ENCODE measurements around the gene DCLK2. TPM values are rescaled to one million over a fixed set of nuclear protein-coding genes. Genes with fewer than 3 reads are reported as not detected.

Gene DCLK2
- total RNA-seq, 1 experiment from 2014 or later: 1.2 TPM

DNA sequence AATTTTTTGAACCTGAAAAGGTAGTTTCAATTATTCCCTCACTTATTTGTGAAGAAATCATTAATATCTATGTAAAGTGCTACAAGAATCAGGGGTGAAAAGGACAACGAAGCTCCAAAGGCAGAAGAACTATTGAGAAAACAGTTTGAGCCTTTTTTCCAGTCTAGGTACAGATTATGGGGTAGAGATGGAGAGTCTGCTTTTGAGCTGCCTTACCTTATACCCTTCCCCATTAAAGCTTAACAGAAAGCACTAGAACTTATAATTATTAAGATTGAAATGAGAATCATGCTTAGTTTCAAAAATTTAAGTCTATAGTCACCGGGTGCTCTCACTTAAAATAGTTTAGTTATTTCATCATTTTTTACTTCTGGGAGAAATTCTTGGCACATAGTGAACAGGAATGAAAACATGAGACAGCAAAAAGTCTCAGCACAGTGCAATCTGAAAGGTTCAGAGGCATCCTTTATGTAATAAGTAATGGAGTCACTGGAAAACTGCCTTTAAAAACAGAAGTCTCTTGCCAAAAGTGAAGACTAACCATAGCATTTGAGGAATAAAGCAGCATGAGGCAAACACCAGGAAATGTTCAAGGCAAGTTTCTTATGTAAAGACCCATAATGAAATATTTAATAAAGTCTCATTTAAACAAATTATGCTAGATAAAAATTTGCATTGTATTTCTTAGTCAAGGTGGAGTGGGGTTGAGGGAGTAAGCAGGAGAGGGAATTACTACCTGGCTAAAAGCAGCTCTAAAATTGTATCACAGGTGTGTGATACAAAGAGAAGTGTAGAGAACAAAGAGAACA lies 5.1 kb upstream of the DCLK2 start:
- POLR2A ChIA-PET (ENCODE audit: unreplicated experiment): no interaction called here
- Histone ChIP-seq H3K79me2 (ENCODE audit: low read length) (no peaks in the 10 kb centered on the region), H3K27me3 (ENCODE audit: low read length) (no peaks in the 10 kb centered on the region), H3K27ac (ENCODE audit: low read length) (no peak overlapping the region), H4K20me1 (ENCODE audit: low read length) (no peaks in the 10 kb centered on the region), H3K9me3 (ENCODE audit: low read length) (no peaks in the 10 kb centered on the region), H3K36me3 (ENCODE audit: low read depth, low read length) (no peaks in the 10 kb centered on the region), H2AFZ (ENCODE audit: low read length) (no peak overlapping the region), H3F3A (ENCODE audit: low read length, unreplicated experiment) (no peaks in the 10 kb centered on the region), H3K9me2 (replicated peaks; ENCODE audit: low read length) (no peaks in the 10 kb centered on the region), H3K9ac (ENCODE audit: low read length) (no peak overlapping the region), H3K4me1 (ENCODE audit: insufficient read depth, low read length) (peaks cover 4% of the 10 kb centered on the region; the same call in 1 of the 2 replicates), H3K4me3 (ENCODE audit: low read length) (no peak overlapping the region), H3K4me2 (ENCODE audit: low read length) (no peak overlapping the region)
- CTCF ChIA-PET: no interaction called here
- no peak for TF ChIP-seq EZH2 (IDR thresholded peaks at IDR 0.05; ENCODE audit: low read length, unreplicated experiment)
- TF ChIP-seq, protein P1, sequence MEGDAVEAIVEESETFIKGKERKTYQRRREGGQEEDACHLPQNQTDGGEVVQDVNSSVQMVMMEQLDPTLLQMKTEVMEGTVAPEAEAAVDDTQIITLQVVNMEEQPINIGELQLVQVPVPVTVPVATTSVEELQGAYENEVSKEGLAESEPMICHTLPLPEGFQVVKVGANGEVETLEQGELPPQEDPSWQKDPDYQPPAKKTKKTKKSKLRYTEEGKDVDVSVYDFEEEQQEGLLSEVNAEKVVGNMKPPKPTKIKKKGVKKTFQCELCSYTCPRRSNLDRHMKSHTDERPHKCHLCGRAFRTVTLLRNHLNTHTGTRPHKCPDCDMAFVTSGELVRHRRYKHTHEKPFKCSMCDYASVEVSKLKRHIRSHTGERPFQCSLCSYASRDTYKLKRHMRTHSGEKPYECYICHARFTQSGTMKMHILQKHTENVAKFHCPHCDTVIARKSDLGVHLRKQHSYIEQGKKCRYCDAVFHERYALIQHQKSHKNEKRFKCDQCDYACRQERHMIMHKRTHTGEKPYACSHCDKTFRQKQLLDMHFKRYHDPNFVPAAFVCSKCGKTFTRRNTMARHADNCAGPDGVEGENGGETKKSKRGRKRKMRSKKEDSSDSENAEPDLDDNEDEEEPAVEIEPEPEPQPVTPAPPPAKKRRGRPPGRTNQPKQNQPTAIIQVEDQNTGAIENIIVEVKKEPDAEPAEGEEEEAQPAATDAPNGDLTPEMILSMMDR (conservative IDR thresholded peaks at IDR 0.05; ENCODE audit: low read depth, low read length): no peak
- no peak for TF ChIP-seq EZH2phosphoT487 (IDR thresholded peaks at IDR 0.05; ENCODE audit: borderline replicate concordance, low read length)
- no peak for ATAC-seq
- intact Hi-C loops (cut with micrococcal nuclease): no loop called here
- no peak for DNase-seq
- no TSS peak for BruUV-seq (replicated peaks)

DNA sequence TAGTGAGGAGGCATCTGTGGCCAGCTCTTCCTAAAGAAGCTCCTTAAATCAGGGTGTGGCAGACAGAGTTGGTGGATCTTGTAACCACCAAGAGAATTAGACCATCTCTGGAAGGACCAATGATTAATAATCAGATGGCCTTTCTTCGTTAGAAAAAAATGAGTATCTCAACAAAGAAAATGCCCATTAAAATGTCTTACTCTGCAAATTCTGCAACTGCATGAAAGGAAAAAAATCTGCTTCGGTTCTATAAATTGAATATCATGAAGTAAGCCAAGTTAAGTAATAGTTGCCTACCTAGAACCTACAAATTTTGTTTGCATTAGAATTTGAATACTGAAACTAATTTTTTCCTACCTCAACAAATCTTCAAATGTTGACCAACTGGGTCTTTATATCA lies 4.2 kb upstream of the DCLK2 start:
- DNase-seq: no peak
- ATAC-seq: no peak
- no peak overlapping the region for H2AFZ ChIP-seq (ENCODE audit: low read length)
- ChIA-PET CTCF (no interaction called here), POLR2A (ENCODE audit: unreplicated experiment) (no interaction called here)
- no peak overlapping the region for H3K9ac ChIP-seq (ENCODE audit: low read length)
- intact Hi-C loops (cut with micrococcal nuclease): no loop called here
- no TSS peak for BruUV-seq (replicated peaks)
- TF ChIP-seq EZH2phosphoT487 (IDR thresholded peaks at IDR 0.05; ENCODE audit: borderline replicate concordance, low read length) (no peak), EZH2 (IDR thresholded peaks at IDR 0.05; ENCODE audit: low read length, unreplicated experiment) (no peak)
- TF ChIP-seq, protein P1 (conservative IDR thresholded peaks at IDR 0.05; ENCODE audit: low read depth, low read length): no peak
- no peaks in the 10 kb centered on the region for H3K9me2 ChIP-seq (replicated peaks; ENCODE audit: low read length)
- H3K79me2 ChIP-seq (ENCODE audit: low read length): no peaks in the 10 kb centered on the region
- H3K27me3 ChIP-seq (ENCODE audit: low read length): no peaks in the 10 kb centered on the region
- no peak overlapping the region for H3K27ac ChIP-seq (ENCODE audit: low read length)
- H3K36me3 ChIP-seq (ENCODE audit: low read depth, low read length): no peaks in the 10 kb centered on the region
- no peak overlapping the region for H3K4me2 ChIP-seq (ENCODE audit: low read length)
- no peaks in the 10 kb centered on the region for H3F3A ChIP-seq (ENCODE audit: low read length, unreplicated experiment)
- no peaks in the 10 kb centered on the region for H3K9me3 ChIP-seq (ENCODE audit: low read length)
- H3K4me1 ChIP-seq (ENCODE audit: insufficient read depth, low read length): peaks cover 4% of the 10 kb centered on the region; the same call in 1 of the 2 replicates
- no peaks in the 10 kb centered on the region for H4K20me1 ChIP-seq (ENCODE audit: low read length)
- no peak overlapping the region for H3K4me3 ChIP-seq (ENCODE audit: low read length)

DNA sequence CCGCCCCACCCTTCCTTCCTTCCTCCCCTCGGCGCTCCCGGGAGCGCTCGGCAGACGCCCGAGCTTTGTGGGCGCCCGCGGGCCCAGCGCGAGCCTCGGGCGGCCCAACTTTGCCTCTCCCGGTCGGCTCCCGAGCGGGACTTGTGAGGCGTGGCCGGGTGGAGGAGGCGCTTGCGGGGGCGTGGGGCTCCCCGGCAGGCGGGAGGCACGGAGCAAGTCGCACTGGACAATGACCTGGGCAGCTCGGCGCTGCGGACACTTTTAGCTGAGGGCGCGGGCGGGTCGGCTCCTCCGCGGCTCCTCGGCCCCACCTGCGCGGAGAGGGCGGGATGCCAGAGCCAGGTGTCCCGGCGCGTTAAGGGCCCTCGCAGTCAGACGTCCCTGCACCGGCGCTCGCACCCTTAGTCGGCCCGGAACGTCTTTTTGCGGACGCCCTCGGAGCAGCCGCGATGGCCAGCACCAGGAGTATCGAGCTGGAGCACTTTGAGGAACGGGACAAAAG lies 385 bp downstream of the DCLK2 start:
- DNase-seq (peak; percentile 17), ATAC-seq (peak; percentile 68)
- peaks cover 4% of the 10 kb centered on the region; the same call in 1 of the 2 replicates for H3K4me1 ChIP-seq (ENCODE audit: insufficient read depth, low read length)
- peak overlapping the region; percentile 97 for H3K4me2 ChIP-seq (ENCODE audit: low read length)
- H3K4me3 ChIP-seq (ENCODE audit: low read length): peak overlapping the region; percentile 75
- TF ChIP-seq EZH2phosphoT487 (IDR thresholded peaks at IDR 0.05; ENCODE audit: borderline replicate concordance, low read length) (no peak), EZH2 (IDR thresholded peaks at IDR 0.05; ENCODE audit: low read length, unreplicated experiment) (no peak)
- TF ChIP-seq, protein P1 (conservative IDR thresholded peaks at IDR 0.05; ENCODE audit: low read depth, low read length): no peak
- no peaks in the 10 kb centered on the region for H3K79me2 ChIP-seq (ENCODE audit: low read length)
- no peaks in the 10 kb centered on the region for H3K27me3 ChIP-seq (ENCODE audit: low read length)
- no peaks in the 10 kb centered on the region for H3F3A ChIP-seq (ENCODE audit: low read length, unreplicated experiment)
- H3K36me3 ChIP-seq (ENCODE audit: low read depth, low read length): no peaks in the 10 kb centered on the region
- no peak overlapping the region for H3K9ac ChIP-seq (ENCODE audit: low read length)
- no peaks in the 10 kb centered on the region for H3K9me2 ChIP-seq (replicated peaks; ENCODE audit: low read length)
- intact Hi-C loops (cut with micrococcal nuclease): loop anchor here (5.0 kb wide), 1 partner anchor 66 kb away; no protein-coding TSS in a partner anchor
- H3K9me3 ChIP-seq (ENCODE audit: low read length): no peaks in the 10 kb centered on the region
- BruUV-seq (replicated peaks): no TSS peak
- no peaks in the 10 kb centered on the region for H4K20me1 ChIP-seq (ENCODE audit: low read length)
- ChIA-PET POLR2A (ENCODE audit: unreplicated experiment) (no interaction called here), CTCF (interaction anchor here (0.6 to 1.1 kb wide), 2 partner anchors 36 to 81 kb away, joined by 3 to 4 read pairs; no protein-coding TSS in a partner anchor)
- peak overlapping the region; percentile 87 for H2AFZ ChIP-seq (ENCODE audit: low read length)
- H3K27ac ChIP-seq (ENCODE audit: low read length): no peak overlapping the region
